ENCODE measurements around the gene TXNRD3. TPM values are rescaled to one million over a fixed set of nuclear protein-coding genes. Genes with fewer than 3 reads are reported as not detected.

Gene TXNRD3
- total and polyA plus RNA-seq, 8 donors: 4.4 to 8.3 (median 5.8) TPM

DNA sequence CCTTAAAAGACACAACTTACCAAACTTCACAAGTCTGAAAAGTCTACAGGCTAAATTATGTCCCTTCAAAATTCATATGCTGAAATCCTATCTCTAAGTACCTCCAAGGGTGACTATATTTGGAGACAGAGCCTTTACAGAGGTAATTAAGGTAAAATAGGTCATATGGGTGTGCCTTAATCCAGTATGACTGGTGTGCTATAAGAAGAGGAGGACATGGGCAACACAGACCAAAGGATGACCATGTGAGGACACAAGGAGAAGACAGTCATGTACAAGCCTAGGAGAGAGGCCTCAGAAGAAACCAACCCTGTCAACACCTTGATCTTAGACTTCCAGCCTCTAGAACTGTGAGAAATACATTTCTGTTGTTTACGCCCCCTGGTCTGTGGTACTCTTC lies 32.2 kb downstream of the TXNRD3 start:
- H3K27me3 ChIP-seq: no peaks in the 10 kb centered on the region
- no peak for TF ChIP-seq CTCF (IDR thresholded peaks at IDR 0.05)
- FAIRE-seq (no peak), DNase-seq (no peak), ATAC-seq (no peak)
- no peak overlapping the region for H3K4me3 ChIP-seq
- H3K4me1 ChIP-seq: no peaks in the 10 kb centered on the region
- intact Hi-C loops (cut with DNase I): no loop called here
- H3K9me3 ChIP-seq: no peaks in the 10 kb centered on the region
- 95% methylated on average over 1 of the region's 1 CpG for WGBS, 2 donors
- no peaks in the 10 kb centered on the region for H3K36me3 ChIP-seq
- no peak overlapping the region for H3K27ac ChIP-seq

DNA sequence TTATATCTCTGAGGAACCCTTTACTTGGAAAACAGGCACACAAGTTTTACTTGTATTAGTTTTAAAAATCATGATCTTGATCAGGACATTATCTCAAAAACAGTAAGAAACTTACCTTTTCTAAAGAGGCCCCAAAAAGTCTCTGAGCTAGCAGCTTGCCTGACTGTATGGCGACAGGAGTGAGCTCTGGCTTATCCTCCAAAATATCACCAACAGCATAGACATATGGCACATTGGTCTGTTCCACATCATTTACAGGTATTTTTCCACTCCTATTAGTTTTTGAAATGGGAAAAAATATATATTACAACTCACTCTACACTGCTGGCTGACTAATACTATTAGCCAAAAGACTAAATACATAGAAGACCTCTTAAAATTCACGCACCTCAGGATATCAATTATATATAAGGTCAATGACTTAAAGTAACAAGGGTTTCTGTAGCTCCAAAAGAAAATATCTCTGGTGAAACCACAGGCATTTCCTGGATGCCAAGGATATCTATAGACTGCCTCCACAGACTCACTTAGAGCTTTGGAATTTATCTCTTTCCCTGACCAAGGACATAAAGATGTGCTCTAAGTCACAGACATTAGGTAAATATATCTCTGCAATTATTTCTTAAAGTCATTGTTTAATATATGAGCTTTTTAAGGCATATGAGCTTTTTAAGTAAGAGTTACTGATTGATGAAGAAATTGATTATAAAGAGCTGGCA lies 33.1 kb downstream of the TXNRD3 start:
- Histone ChIP-seq H3K9me3 (no peaks in the 10 kb centered on the region), H3K36me3 (no peaks in the 10 kb centered on the region), H3K27ac (no peak overlapping the region), H3K4me3 (no peak overlapping the region), H3K4me1 (no peaks in the 10 kb centered on the region), H3K27me3 (no peaks in the 10 kb centered on the region)
- intact Hi-C loops (cut with DNase I): no loop called here
- ATAC-seq (no peak), DNase-seq (no peak), FAIRE-seq (no peak)
- 95 to 96% methylated on average over 2 of the region's 2 CpGs for WGBS, 2 donors
- no peak for TF ChIP-seq CTCF (IDR thresholded peaks at IDR 0.05)

DNA sequence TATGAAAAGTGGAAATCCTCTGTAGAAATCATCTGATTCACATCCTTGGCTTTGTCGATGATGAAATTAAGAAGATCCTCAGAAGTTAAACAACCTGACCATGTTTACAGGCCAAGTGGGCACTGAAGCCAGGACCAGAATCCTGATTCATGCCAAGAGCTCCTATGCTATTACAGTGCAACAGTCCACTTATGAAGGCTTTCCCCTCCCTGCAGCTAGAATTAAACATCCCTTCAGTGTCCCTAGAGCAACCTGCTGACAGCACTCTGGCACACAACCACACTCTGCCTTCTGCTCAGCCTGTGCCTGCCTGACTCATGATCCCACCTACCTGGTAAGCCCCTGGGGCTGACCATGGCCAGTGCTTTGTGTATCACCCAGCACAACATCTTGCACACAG lies 33.8 kb downstream of the TXNRD3 start:
- FAIRE-seq (no peak), ATAC-seq (no peak), DNase-seq (no peak)
- H3K4me1 ChIP-seq: no peaks in the 10 kb centered on the region
- intact Hi-C loops (cut with DNase I): no loop called here
- WGBS, 2 donors: 95 to 100% methylated on average over 1 of the region's 1 CpG
- no peaks in the 10 kb centered on the region for H3K27me3 ChIP-seq
- H3K36me3 ChIP-seq: no peaks in the 10 kb centered on the region
- no peak overlapping the region for H3K27ac ChIP-seq
- no peak overlapping the region for H3K4me3 ChIP-seq
- no peak for TF ChIP-seq CTCF (IDR thresholded peaks at IDR 0.05)
- H3K9me3 ChIP-seq: no peaks in the 10 kb centered on the region

DNA sequence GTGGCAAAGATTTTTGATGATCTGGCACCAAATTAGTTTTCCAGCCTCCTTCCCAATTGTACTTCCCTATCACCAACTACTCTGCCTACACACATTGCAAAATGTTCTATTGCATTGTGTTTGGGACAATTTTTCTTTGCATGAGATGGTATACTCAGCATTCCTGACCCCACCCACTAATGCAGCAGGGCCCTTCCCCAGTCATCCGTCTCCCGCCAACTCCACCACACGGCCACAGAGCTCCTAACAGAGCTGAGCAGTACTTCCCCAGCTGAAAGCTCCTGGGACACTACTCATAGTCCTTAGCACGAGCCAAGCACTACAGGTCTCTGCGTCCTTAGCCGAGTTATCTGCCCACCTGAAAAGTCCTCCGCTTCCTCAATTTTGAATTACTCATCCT lies 34.2 kb downstream of the TXNRD3 start:
- Histone ChIP-seq H3K27ac (no peak overlapping the region), H3K27me3 (no peaks in the 10 kb centered on the region), H3K4me1 (no peaks in the 10 kb centered on the region), H3K9me3 (no peaks in the 10 kb centered on the region), H3K36me3 (no peaks in the 10 kb centered on the region), H3K4me3 (no peak overlapping the region)
- WGBS, 2 donors: 94 to 97% methylated on average over 7 of the region's 7 CpGs
- no peak for FAIRE-seq
- DNase-seq: no peak
- intact Hi-C loops (cut with DNase I): no loop called here
- no peak for TF ChIP-seq CTCF (IDR thresholded peaks at IDR 0.05)
- no peak for ATAC-seq

- intact Hi-C loops (cut with DNase I): no loop called here
- no peak overlapping the region for H3K27ac ChIP-seq
- no peaks in the 10 kb centered on the region for H3K9me3 ChIP-seq
- ATAC-seq (no peak), DNase-seq (no peak), FAIRE-seq (no peak)
- no peaks in the 10 kb centered on the region for H3K27me3 ChIP-seq
- H3K4me1 ChIP-seq: no peaks in the 10 kb centered on the region
- H3K4me3 ChIP-seq: no peak overlapping the region
- no peak for TF ChIP-seq CTCF (IDR thresholded peaks at IDR 0.05)
- no peaks in the 10 kb centered on the region for H3K36me3 ChIP-seq
Observed at GRCh38 chr3:126618760-126619159, 36.2 kb downstream of the TXNRD3 start.
